SW480 (cell line): ENCODE measurements around the gene AKIP1.
A peak's percentile ranks its signal among the peaks of the same experiment; 100 is the strongest.

ENCODE experiments used
- DNase-seq: peaks from one replicate; pipeline ENCODE4 v3.0.0-alpha.2; 2016; ENCODE audit warnings: low spot score

The AKIP1 gene

DNA sequence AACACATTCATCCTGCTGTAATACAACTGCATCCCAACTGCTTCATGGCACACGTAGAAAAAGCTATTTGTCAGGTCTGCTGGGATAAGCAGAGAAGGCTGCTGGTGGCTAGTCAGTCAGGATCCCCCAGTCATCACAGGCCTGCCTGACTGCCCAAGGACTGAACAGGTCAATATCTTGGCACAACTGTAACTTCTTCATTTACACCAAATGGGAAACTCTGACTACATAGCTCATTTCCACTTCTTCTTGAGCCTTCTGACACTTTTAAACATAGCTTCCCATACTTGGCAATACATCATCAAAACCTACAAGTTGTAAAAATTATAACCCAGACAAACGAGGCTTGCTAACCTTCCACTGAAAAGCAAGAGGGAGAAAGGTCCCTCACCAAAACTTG lies 50.4 kb downstream of the AKIP1 start:
- DNase-seq = no peak

DNA sequence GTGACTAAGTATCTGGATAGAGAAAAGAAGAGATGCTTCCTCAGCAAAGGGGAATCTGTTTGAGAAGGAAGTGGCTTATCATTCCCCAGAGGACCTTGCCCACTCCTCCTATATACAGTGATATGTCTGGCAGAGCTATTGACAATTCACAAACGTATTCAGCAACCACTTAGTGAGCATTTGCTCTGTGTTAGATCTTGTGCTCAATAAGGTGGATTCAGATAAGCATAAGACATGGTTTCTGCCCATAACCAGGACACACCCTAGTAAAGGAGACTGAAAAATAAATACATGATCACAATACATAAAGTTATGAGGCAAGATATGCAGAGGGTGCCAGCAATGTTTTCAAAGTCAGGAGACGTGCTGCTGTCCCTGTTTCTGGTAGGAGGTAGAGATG lies 51.9 kb downstream of the AKIP1 start:
- no peak for DNase-seq

- peak; percentile 83 for DNase-seq
Measured at GRCh38 chr11:8963569-8964323, 52.8 kb downstream of the AKIP1 start.

GRCh38 chr11:8964324-8965320 lies 53.6 kb downstream of the AKIP1 start, which contains the start of gene TMEM9B:
Gene TMEM9B (minus strand): TSS chr11:8964442. CDS start chr11:8964313, 129 bp downstream.
- peak; percentile 94 for DNase-seq

- DNase-seq = no peak
Measured at GRCh38 chr11:8967184-8967583, 56.2 kb downstream of the AKIP1 start.
